Neural cell (in vitro differentiated cells): Measurements from ENCODE around the gene SERAC1. TPM values are rescaled to one million over a fixed set of nuclear protein-coding genes. Genes with fewer than 3 reads are reported as not detected.

ENCODE experiments used
- H2AFZ ChIP-seq: fragments of 200-600, 300-800 bp; sonication (generic), shearing (Covaris generic); 2 replicates; pipeline ENCODE4 v1.6.0; 2014; ENCODE audit warnings: low read depth, mild to moderate bottlenecking, antibody characterized with exemption, low read length, moderate library complexity
- H3F3A ChIP-seq: fragments of 200-600 bp; shearing (Covaris generic); 2 replicates; pipeline ENCODE4 v1.6.1; 2016; ENCODE audit warnings: mild to moderate bottlenecking, moderate library complexity, mixed read lengths, antibody characterized with exemption, low read length; ENCODE audit not compliant: insufficient read depth, poor library complexity, severe bottlenecking
- H3K27ac ChIP-seq: fragments of 200-600, 300-800 bp; sonication (generic), shearing (Covaris generic); 2 replicates; pipeline ENCODE4 v1.5.1; 2014; ENCODE audit warnings: mild to moderate bottlenecking, low read length, moderate library complexity
- H3K27me3 ChIP-seq: fragments of 300-800, 200-600 bp; sonication (generic), shearing (Covaris generic); 2 replicates; pipeline ENCODE4 v1.6.0; 2014; ENCODE audit warnings: mild to moderate bottlenecking, low read depth, low read length, moderate library complexity; ENCODE audit not compliant: insufficient read depth
- H3K36me3 ChIP-seq: fragments of 300-800, 200-600 bp; sonication (generic), shearing (Covaris generic); 2 replicates; pipeline ENCODE4 v1.5.1; 2014; ENCODE audit warnings: mild to moderate bottlenecking, antibody characterized with exemption, low read length, moderate library complexity; ENCODE audit not compliant: insufficient read depth
- H3K4me2 ChIP-seq: fragments of 300-800, 200-600 bp; sonication (generic), shearing (Covaris generic); 2 replicates; pipeline ENCODE4 v1.6.0; 2014; ENCODE audit warnings: mild to moderate bottlenecking, low read length
- H3K4me3 ChIP-seq: fragments of 300-800, 200-600 bp; sonication (generic), shearing (Covaris generic); 2 replicates; pipeline ENCODE4 v1.5.1; 2014; ENCODE audit warnings: mild to moderate bottlenecking, low read length, moderate library complexity
- H3K79me2 ChIP-seq: fragments of 200-600 bp; shearing (Covaris generic); replicated peaks from 2 replicates; pipeline ENCODE4 v1.6.0; 2014; ENCODE audit warnings: mild to moderate bottlenecking, low read length, moderate library complexity; ENCODE audit not compliant: insufficient read depth
- H3K9ac ChIP-seq: fragments of 300-800, 200-600 bp; sonication (generic), shearing (Covaris generic); 2 replicates; pipeline ENCODE4 v1.6.1; 2016; ENCODE audit warnings: mild to moderate bottlenecking, low read length, mixed read lengths
- H3K9me2 ChIP-seq: fragments of 200-600 bp; shearing (Covaris generic); 2 replicates; pipeline ENCODE4 v1.6.1; 2016; ENCODE audit warnings: mild to moderate bottlenecking, low read length, mixed read lengths; ENCODE audit not compliant: insufficient read depth
- H3K9me3 ChIP-seq: fragments of 200-600, 300-800 bp; sonication (generic), shearing (Covaris generic); 2 replicates; pipeline ENCODE4 v1.6.1; 2016; ENCODE audit warnings: mild to moderate bottlenecking, mixed run types, low read length, moderate library complexity, mixed read lengths
- H4K20me1 ChIP-seq: fragments of 200-600 bp; shearing (Covaris generic); 2 replicates; pipeline ENCODE4 v1.6.1; 2016; ENCODE audit warnings: mild to moderate bottlenecking, mixed run types; ENCODE audit not compliant: insufficient read depth
- CTCF ChIP-seq: fragments of 450-650 bp; IDR thresholded peaks from 2 replicates; pipeline ENCODE4 v1.5.1; 2014; ENCODE audit warnings: antibody characterized with exemption, mild to moderate bottlenecking, moderate library complexity; ENCODE audit not compliant: poor library complexity, severe bottlenecking
- EP300 ChIP-seq: fragments of 450-650 bp; conservative IDR thresholded peaks from 2 replicates; pipeline ENCODE4 v1.6.1; 2014; ENCODE audit warnings: antibody characterized with exemption, mild to moderate bottlenecking, moderate library complexity; ENCODE audit not compliant: poor library complexity, severe bottlenecking
- EZH2 ChIP-seq: fragments of 200-600, 300-800 bp; shearing (Covaris generic), sonication (generic); IDR thresholded peaks from 2 replicates; pipeline ENCODE4 v1.6.1; 2014; ENCODE audit warnings: antibody characterized with exemption, low read length, borderline replicate concordance, mild to moderate bottlenecking; ENCODE audit not compliant: insufficient read depth, poor library complexity, severe bottlenecking
- MXI1 ChIP-seq: fragments of 450-650 bp; conservative IDR thresholded peaks from 2 replicates; pipeline ENCODE4 v1.6.1; 2014; ENCODE audit warnings: antibody characterized with exemption, mild to moderate bottlenecking; ENCODE audit not compliant: poor library complexity, severe bottlenecking
- POLR2AphosphoS5 ChIP-seq: IDR thresholded peaks from 2 replicates; pipeline ENCODE4 v1.6.1; 2012
- RAD21 ChIP-seq: fragments of 450-650 bp; conservative IDR thresholded peaks from 2 replicates; pipeline ENCODE4 v1.6.1; 2014; ENCODE audit warnings: antibody characterized with exemption, mild to moderate bottlenecking, moderate library complexity
- REST ChIP-seq: IDR thresholded peaks from 2 replicates; pipeline ENCODE4 v1.6.1; 2012; ENCODE audit warnings: borderline replicate concordance
- SMC3 ChIP-seq: fragments of 450-650 bp; conservative IDR thresholded peaks from 2 replicates; pipeline ENCODE4 v1.6.1; 2014; ENCODE audit warnings: antibody characterized with exemption, mild to moderate bottlenecking, moderate library complexity; ENCODE audit not compliant: poor library complexity
- TAF1 ChIP-seq: IDR thresholded peaks from 2 replicates; pipeline ENCODE4 v1.6.1; 2012; ENCODE audit warnings: low read depth
- polyA plus RNA-seq: library from polyadenylated mRNA; depleted of rRNA; stranded (reverse); fragments of >200 nt; gene quantifications from 2 replicates; pipeline ENCODE4 v1.2.3, GENCODE V29; 2014

Gene SERAC1
- polyA plus RNA-seq, 1 donor from 2014 or later: 22.2 TPM

GRCh38 chr6:158118886-158119285 lies 49.2 kb downstream of the SERAC1 start:
- Histone ChIP-seq H3K27me3 (no peaks in the 10 kb centered on the region), H3K4me3 (no peak overlapping the region), H3K36me3 (peaks cover 7% of the 10 kb centered on the region), H3K9ac (no peak overlapping the region), H3K27ac (peak overlapping the region; percentile 19), H3K9me2 (no peaks in the 10 kb centered on the region), H3F3A (no peaks in the 10 kb centered on the region), H3K79me2 (no peaks in the 10 kb centered on the region), H3K9me3 (no peaks in the 10 kb centered on the region), H2AFZ (no peak overlapping the region), H3K4me2 (no peak overlapping the region), H4K20me1 (no peaks in the 10 kb centered on the region)
- TF ChIP-seq EP300 (no peak), SMC3 (no peak), CTCF (no peak), REST (no peak), MXI1 (no peak), TAF1 (no peak), EZH2 (no peak)

GRCh38 chr6:158115508-158115907 lies 52.6 kb downstream of the SERAC1 start:
- Histone ChIP-seq H3K36me3 (peaks cover 7% of the 10 kb centered on the region), H3F3A (no peaks in the 10 kb centered on the region), H3K27ac (no peak overlapping the region), H3K9ac (no peak overlapping the region), H3K9me3 (no peaks in the 10 kb centered on the region), H3K27me3 (no peaks in the 10 kb centered on the region), H3K4me3 (no peak overlapping the region), H4K20me1 (no peaks in the 10 kb centered on the region), H3K9me2 (no peaks in the 10 kb centered on the region), H2AFZ (no peak overlapping the region), H3K79me2 (no peaks in the 10 kb centered on the region), H3K4me2 (no peak overlapping the region)
- TF ChIP-seq POLR2AphosphoS5: no peak
- TF ChIP-seq TAF1: no peak
- TF ChIP-seq EZH2: no peak
- TF ChIP-seq SMC3: no peak
- no peak for TF ChIP-seq REST
- TF ChIP-seq RAD21: no peak
- no peak for TF ChIP-seq CTCF
- no peak for TF ChIP-seq MXI1
- no peak for TF ChIP-seq EP300
